NCI-H82 (cell line): ENCODE results near the gene SAMD8.
"Not testable (repeated sequence)": the region's sequence is repeated elsewhere in the genome, so short reads cannot be mapped to it uniquely, and the experiment has no call there.

Experiments used
- DNase-seq: peaks from one replicate; lab custom pipeline; 2025; lab: John Stamatoyannopoulos, UW

Gene SAMD8

DNA sequence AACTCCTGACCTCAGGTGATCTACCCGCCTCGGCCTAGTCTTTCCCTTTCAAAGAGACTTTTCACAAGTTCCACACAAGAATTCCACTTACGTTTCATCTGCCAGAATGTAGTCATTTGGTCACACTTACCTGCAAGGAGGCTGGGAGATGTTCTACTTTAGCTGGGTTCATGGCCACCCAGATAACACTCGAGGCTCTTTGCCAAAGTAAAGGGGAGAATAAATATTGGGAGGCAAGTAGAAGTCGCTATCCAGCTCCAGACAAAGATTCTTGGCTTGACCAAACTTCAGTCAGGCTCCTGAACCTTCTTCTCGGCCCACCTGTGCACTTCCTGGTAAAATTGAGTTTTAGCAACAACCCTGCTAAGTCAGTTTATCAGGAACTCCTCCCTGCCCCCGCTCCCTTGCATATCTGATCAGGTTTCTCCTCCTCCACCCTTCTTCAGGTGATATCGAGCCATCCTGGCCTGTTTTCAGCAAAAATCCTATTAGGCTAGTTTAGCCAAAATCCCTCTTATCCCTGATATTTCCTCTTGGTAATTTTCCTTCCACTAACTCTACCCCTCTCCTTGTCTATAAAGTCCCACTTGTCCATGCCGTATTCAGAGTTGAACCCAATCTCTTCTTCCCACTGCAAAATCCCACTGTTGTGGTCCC is 25.1 kb upstream of the SAMD8 start:
- DNase-seq, result no peak

DNA sequence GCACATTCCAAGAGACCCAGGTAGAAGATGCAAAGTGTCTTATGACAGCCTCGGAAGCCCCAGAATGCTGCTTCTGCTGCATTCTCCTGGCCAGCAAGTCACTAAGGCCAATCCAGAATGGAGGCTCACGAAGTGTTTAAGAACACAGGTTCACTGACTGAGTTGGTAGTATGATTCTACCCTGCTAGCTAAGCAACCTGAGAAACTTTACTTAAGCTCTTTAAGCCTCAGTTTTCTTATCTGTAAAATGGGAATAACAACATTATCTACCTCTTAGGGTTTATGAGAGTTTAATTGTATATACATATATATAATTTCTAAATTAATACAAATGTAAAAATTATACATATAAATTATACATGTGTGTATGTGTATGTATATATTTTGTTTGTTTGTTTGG is 22.8 kb upstream of the SAMD8 start:
- DNase-seq, result no peak

DNA sequence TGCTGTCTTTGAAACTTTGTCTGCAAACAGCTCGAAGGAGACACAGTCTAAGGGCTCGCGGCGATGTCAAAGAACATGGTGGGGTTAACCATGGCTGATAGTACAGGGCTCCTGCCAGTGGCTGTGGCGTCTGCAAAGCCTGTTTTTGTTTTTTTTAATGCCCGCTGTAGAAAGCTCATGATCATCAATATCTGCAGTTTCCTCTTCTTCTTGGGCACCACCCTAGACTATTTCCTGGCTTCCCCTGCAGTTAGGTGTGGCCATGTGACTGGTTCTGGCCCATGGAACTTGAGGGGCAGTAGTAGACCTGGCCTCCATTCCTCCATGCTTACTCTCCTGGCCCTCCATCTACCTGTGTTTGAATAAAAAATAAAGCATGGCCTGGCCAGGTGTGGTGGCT is 21.8 kb upstream of the SAMD8 start:
- DNase-seq, result no peak

DNA sequence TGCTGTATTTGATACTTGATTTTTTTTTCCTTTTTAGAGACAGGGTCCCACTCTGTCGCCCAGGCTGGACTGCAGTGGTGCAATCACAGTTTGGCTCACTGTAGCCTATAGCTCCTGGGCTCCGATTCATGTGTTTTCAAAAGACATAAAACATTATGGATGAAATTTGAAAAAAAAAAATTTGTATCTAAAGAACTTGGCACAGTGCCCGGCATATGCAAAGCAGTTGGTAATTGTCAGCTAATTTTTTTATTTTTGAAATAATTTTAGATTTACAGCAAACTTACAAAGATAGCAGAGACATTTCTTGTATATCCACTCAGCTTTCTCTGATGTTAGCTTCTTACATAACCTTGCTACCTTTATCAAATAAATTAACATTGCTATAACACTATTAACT is 20.3 kb upstream of the SAMD8 start:
- DNase-seq, result no peak

DNA sequence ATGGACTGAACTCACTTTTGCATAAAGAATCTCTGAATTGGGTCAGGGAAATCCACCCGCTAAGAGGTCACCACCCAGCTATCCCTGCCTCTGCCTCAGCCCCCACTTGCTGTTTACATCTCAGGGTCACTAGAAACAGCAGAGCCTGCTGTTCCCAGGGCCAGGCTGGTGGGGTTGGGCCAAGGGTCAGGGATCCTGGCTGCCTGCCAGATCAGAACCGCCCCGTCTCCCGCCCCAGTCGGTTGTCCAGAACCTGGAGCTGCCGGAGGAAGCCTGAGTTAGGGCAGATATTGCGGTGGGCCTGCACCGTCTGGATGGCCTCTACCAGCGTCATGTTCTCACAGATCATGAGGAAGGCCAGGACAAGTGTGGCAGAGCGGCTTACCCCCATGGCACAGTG is 17.0 kb upstream of the SAMD8 start:
- DNase-seq, result no peak

DNA sequence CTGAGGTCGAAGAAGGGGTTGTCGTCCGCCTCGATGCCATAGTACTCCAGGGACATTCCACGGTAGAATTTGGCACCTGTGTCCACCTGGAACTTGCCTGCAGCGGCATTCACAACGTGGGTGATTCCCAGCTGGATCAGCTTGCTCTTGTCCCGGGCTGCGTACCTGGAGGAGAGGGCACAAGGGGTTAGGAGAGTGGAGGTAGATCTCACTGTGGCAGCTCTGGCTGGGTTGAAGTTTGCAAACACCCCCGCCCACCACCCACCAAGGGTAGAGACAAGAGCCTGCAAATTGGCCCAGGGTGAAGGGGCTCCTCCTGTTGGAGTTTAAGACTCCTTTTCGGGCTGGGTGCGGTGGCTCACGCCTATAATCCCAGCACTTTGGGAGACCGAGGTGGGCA is 15.8 kb upstream of the SAMD8 start:
- DNase-seq, result no peak

DNA sequence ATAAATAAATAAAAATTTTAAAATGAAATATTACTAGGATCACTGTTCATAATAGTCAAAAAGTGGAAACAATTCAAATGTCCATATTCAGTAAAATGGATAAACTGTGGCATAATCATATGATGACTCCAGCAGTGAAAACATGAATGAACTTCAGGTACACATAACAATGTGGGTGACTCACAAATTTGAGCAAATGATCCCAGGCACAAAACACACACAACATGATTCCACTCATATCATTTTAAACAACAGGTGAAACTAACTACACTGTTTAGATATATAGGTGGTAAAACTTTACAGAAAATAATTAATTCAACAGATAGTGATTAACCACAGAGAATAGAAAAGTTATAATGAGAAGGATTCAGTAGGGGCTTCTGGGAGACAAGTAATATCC is 14.7 kb upstream of the SAMD8 start:
- no peak for DNase-seq

DNA sequence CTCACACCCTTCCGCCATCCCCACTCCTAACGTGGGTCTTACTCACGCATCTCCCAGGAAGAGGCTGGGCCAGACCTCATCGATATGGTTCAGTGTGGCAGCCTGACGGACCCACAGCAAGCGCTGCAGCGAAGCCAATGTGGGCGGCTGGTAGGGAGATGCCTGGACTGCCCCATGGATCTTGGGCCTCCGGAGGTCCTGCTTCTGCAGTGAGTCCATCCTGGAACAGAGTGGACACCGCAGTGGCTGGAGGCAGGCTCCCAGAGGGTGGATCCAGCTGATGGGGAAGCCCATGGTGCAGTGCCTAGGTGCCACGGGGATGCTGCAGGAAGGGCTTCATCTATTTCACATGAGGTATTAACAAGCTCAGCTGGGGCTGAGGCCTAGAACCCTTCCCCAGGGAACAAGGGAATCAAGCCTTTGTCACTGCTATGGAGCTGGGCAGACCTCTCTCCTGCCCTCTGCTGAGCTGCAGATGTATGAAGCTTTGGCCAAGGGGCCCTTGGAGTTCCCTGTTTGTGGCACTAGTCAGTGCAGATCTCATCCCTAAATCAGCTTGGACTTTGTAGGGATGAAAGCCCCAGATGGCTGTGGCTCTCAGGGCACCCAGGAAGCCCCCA is 13.7 kb upstream of the SAMD8 start:
- DNase-seq, result peak; percentile 86

DNA sequence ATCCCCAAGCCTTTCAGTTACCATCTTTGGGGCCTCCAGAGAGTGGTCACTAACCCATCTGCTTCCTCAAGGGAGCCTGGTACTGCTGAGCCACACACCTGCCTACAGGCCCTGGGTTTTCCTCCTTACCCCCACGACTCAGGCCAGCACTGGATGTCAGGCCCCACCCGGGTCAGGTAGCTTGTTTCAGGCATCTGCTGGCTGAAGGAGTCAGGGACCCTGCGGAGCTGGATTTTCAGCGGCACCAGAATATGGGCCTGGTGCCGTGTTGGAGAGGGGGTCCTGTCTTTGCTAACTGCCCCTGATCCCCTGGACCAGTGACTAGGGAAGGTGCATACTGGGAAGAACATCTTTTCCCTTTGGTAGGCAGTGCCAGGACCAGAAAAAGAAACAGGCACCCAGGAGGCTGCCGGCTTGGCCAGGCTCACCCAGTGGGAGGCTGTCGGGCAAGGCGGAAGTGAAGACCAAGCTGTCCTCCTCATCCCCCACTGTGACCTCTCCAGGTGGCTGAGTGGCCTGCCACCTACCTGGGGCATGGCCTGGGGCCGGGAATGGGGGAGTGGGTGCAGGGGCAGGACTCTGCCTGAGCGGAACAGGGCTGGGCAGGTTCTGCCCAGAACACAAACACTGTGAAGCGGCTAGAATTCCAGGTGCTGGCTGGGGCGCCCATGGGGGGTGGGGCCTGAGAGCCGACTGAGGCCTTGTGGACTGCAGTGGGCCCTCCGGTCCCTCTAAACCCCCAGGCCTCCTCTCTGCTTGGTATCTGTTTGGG is 12.4 kb upstream of the SAMD8 start:
- DNase-seq, result no peak

DNA sequence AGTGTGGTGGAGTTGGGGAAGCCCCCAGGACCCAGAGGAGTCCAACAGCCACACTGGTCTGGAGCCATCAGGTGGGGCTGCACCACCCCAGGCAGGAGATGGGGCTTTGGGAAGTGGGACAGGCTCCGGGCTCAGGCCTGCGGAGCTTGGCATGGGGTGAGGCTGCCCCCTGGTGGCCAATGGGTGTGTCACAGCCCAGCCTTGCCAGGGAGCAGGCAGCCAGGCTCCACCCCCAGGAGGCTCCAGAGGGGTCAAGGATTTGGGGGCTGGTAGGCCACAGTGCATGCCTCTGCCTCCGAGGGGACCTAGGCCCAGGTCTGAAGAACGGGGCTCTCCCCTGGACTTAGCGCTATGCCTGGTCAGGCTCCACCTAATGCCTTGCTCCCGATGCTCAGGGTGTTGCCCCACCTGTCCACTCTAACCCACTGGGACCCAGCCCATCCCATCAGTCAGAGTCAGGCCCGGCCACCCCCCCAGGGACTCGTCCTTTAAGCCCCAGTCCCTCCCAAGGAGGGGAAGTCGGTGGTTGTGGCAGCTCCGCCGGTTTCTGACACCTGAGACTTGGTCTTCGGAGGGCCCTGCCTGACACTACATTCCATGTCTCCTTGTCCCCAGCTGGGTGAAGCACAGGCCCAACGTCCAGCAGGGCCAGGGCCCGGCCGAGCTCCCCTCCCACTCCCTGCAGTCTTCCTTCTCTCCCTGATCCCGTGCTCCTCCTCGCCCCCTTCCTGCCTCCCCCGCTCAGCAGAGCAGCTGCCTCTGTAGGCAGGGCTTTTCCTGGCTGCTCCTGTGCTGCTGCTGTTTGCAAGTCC is 11.3 kb upstream of the SAMD8 start:
- DNase-seq, result peak; percentile 82

DNA sequence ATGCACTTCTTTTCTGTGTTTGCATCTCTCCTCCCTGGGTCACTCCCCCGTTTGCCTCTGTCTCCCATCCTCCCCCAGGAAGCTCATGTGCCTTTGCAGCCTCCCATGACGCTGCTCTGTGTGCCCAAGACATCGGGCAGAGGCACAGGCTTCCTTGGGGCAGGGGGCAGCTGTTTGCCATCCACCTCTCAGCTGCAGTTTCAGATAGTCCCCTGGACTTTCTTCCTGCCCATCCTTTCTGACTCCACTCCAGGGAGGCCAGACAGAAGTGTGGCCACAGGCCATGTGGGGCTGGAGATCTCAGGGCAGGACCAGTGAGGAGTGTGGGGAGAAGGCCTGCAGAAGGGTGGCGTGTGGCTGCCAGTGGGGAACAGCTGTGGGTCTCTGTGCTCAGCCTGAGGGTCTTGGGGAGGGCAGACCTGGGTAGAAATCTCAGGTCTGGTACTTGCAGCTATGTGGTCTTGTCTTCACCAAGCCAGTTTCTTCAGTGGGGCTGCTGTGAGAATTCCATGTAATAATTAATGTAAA is 10.6 kb upstream of the SAMD8 start:
- DNase-seq, result no peak

DNA sequence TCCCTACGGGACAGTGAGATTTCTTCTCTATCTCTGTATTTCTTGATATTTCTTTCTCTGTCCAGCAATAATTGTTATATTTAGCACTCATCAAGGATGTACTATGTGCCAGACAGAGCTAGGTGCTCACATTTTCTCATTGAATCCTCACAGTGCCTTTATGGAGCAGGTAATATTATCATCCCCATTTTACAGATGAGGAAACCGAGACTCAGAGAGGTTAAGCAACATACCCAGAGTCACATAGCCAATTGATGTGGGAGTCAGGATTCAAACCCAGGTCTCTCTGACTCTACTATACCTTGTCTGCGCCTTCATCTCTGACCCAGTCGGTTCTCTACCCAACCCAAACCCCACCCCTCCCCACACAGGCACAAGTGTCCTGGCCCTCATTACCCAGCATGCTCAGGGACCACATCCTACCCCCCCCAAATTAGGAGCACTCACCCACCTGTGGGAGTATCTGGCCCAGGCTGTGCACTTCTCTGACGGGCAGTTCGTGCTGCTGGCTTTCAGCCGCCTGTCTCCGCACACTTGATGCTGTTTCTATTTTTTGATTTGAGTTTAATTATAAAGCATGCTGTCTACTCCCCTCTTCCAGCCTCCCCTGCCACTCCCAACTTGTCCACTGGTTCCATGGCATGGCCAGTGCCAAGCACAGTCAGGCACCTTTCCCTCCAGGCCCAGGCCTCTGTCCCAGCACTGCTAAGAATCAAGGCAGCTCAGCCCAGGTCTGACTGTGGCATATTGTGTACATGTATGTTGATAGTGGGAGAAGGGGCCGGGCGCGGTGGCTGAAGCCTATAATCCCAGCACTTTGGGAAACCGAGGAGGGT is 9.8 kb upstream of the SAMD8 start:
- DNase-seq, result no peak

DNA sequence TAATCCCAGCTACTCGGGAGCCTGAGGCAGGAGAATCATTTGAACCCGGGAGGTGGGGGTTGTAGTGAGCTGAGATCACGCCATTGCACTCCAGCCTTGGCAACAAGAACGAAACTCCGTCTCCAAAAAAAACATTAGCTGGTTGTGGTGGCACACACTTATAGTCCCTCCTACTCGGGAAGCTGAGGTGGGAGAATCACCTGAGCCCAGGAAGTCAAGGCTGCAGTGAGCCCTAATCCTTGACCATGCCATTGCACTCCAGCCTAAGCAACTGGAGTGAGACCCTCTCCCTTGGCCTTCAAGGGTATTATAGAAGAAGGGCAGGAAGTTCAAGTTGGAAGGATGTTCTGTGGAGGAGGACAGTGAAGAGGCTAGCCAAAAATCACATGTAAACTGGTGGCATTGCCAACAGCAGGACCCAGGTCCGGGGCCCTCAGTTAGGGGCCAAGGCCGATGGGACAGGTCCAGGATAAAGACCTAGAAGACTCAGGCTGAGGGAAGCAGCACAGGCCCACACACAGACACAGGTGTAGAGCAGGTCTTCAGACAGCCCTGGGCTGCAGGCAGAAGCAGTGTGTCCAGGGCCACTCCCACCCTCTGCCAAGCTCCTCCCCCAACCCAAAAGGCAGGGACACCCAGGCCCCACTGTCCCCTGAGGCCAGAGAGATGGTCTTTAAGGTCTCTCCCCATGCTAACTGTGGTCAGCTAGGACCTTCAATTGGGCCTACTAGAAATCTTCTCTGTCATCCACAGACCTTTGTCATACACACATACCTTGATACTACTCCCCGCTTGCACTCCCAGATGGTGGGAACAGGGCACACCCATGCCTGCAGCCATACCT is 8.4 kb upstream of the SAMD8 start:
- no peak for DNase-seq

DNA sequence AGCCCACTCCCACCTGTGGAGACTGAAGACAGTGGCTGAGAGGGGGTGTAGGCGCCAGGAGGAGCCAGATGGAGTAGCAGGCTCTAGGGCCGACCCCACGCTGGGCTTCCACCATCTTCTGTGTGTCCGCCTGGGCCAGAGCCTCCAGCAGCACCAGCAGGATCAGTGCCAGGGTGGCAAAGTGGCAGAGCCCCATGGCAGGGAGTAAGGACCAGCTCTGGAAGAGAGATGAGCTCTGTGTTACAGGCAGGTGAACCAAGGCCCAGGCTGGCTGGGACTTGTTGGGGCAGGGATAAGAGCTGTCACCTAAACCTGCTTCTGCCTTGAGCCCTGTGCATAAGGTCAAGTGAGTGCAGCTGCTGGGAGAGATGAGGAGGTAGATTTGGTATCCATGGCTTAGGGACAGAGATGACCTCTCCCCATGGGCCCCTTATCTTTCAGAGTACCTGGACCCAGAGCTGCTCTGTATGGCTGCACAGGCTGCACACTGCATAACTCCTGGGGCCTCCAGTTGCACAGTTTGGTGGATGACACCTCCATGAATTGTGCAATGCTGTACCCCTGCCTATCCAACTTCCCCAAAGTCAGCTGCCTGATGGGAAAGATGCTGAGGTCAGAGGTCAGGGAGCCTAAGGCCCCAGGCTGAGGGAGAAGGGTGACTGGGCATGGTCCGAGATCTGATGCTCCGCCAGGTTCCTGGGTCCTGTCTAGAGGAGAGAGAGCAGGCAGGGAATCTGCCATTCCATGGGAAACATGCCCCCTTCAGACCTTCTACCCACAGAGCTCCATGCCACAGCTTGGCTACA is 7.4 kb upstream of the SAMD8 start:
- DNase-seq, result no peak

DNA sequence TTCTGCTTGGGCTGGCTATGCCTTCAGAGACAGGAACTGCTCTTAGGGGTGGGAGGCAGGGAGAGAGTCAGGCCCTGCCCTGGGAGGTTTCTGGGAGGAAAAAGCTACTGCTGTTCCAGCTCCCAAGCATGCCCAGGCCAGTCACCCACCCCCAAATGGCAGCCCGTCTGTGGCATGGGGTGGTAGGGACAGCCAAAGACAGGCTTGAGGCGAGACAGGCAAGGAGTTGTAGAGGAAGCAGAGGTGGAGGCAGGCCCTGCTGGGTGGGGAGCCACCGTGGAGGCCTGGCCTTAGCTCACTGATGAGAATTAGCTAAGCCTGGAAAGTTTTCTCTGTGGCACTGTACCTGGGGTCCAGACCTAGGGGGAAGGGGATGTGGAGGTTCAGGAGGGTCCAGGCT is 6.6 kb upstream of the SAMD8 start:
- DNase-seq, result no peak

DNA sequence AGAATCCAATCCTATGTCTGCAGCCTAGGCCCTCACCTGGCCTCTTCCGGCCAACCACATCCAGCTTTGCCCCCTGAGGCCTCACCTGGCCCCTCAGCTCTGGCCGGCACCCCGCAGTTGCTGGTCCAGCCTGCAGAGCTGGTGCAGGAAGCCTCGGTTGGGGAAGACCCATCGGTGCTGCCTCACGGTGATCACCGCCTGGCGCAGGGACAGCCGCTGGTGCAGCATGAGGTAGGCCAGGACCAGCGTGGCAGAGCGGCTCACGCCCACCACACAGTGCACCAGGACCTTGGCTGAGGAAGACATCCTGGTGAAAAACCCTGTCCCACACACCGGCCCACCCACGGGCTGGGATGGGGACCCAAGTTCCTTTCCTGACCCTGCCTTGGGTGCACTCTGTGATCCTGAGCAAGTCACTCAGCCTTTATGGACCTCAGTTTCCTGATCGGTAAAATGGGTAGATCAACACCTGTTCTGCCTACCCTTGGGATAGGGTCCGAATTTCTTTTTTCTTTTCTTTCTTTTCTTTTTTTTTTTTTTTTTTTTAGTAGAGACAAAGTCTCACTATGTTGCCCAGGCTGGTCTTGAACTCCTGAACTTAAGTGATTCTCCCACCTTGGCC is 5.8 kb upstream of the SAMD8 start:
- DNase-seq, result no peak

DNA sequence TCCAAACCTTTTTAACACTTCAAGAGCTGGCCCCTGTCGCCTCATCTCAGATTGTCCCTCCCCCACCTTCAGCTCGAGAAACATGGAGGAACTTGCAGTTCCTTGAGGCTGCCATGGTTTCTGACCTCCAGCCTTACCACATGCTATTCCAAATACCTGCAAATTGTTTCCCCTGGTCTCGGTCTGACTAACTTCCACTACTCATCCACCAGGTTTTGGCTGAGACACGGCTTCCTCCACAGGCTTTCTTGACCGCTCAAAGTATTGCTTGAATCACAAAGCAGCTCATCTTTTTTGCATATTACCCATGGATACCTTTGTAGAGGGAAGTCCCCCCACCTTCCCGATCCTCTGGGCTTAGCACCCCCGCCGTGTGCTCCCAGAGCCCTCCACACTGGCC is 5.2 kb upstream of the SAMD8 start:
- no peak for DNase-seq

DNA sequence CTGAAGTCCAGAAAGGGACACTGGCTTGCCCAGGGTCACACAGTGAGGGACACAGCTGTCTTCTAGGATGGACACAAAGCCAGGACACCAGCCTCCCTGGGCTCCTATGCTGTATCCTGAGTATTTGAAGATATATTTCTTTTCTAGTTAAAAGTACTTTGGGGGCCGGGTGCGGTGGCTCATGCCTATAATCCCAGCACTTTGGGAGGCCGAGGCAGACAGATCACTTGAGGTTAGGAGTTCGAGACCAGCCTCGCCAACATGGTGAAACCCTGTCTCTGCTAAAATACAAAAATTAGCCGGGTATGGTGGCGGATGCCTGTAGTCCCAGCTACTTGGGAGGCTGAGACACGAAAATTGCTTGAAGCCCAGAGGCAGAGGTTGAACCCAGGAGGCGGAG is 4.6 kb upstream of the SAMD8 start:
- not testable (repeated sequence) for DNase-seq
